ENCODE measurements around the gene TNNC1.

Gene TNNC1

GRCh38 chr3:52428151-52429005 lies 25.5 kb downstream of the TNNC1 start:
- peak; percentile 48 for DNase-seq

DNA sequence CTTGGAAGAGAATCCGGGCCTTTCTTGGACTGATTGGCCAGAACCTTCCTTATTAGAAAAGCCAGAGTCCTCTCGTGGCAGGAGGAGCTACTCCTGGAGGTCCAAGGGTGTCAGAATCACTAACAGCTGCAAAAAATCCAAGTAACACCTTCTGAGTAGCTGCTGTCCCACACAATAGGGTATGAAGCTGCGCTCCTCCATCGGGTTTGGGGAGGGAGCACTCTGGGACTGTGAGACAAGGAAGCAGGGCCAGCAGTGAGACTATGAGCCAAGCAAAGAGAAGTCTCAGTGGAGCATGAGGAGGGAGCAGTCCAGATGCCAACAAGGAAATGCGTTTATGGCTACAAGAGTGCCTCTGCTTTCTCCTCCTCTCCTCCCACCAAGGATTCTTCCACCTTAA lies 30.7 kb downstream of the TNNC1 start:
- no peak for DNase-seq

- DNase-seq: no peak
Measured at GRCh38 chr3:52422669-52423068, 31.2 kb downstream of the TNNC1 start.

- no peak for DNase-seq
Measured at GRCh38 chr3:52420388-52420787, 33.5 kb downstream of the TNNC1 start.

- no peak for DNase-seq
Measured at GRCh38 chr3:52415800-52416199, 38.0 kb downstream of the TNNC1 start.

- no peak for DNase-seq
Measured at GRCh38 chr3:52408466-52408865, 45.4 kb downstream of the TNNC1 start.

DNA sequence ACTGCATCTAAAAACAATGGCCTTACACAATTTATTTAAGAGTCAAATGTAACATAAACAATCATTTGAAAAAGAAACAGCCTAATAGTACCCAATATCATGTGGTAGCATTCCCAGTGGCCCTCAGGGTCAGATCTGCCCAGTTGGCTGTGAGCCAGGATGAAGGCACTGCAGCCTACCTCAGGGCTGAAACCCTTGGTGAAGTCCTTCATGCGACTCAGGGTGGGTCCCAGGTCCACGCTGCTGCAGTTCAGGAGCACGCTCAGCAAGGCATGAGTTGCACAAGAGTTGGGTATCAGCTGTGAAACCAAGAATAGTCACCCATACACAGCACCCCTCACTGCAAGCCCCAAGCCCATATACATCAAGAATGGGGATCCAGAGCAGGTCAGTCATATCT lies 46.1 kb downstream of the TNNC1 start:
- no peak for DNase-seq

DNA sequence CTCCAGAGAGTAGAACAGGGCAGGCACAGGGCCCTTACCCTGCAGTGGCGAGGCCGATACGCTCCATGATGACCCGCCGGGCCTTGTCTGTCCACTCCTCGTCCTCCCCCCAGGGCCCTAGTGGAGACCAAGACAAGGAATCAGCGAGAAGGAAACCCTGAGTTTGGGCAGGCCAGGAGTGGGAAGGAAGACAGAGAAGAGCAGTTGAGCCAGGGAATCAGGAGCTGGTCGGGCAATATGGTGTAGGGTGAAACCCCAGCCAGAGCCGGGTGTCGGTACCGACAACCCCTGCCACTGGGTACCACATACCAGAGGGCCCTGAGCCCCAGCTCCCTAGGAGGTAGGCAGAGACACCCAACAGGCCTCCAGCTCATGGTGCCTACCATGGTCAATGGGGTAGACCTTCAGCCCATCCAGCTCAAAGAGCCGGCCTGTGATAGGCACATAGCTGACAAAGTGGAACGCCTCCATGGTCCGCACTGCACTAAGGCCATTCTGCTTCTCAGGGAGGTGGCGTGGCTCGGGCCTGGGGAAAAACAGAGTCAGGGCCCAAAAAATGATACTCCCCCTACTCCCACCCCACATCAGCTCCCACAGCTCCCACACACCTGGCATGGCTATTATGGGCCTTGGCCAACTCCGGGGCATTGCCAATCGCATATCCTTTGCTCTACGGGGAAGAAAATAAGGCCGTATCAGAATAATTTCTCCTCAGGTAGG lies 46.9 kb downstream of the TNNC1 start:
- no peak for DNase-seq

GRCh38 chr3:52406231-52406661 lies 47.6 kb downstream of the TNNC1 start:
- DNase-seq: no peak

- DNase-seq: no peak
Measured at GRCh38 chr3:52405601-52406110, 48.2 kb downstream of the TNNC1 start.

GRCh38 chr3:52405066-52405465 lies 48.8 kb downstream of the TNNC1 start:
- no peak for DNase-seq

GRCh38 chr3:52404391-52404790 lies 49.5 kb downstream of the TNNC1 start:
- DNase-seq: no peak

GRCh38 chr3:52403955-52404354 lies 49.9 kb downstream of the TNNC1 start:
- DNase-seq: no peak

DNA sequence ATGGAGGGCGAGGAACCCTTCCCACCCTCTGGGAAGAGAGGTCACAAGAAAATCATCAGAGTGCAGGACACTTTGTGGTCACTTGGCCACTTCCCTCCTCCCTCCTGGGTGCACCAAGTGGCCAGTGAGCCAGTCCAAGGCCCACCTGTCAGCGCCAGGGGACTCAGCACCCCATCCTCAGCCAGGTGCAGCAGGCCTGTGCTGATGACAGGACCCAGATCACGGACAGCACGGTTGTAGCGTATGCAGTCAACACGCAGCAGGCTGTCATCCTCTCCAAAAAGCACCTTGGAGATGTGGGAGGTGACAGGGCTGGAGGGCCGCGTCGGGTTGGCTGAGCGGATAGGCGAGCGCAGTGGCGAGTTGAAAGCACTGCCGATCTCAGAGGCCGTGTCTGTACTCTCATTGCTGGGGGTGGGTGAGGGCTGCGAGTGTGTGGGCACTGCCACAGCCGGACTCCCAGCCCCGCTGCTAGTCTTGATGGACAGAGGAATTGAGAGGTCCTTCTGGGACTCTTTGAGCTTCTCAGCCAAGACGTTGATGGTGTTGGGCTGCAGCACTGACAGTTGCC lies 50.5 kb downstream of the TNNC1 start:
- no peak for DNase-seq

GRCh38 chr3:52402706-52403270 lies 51.1 kb downstream of the TNNC1 start:
- no peak for DNase-seq

DNA sequence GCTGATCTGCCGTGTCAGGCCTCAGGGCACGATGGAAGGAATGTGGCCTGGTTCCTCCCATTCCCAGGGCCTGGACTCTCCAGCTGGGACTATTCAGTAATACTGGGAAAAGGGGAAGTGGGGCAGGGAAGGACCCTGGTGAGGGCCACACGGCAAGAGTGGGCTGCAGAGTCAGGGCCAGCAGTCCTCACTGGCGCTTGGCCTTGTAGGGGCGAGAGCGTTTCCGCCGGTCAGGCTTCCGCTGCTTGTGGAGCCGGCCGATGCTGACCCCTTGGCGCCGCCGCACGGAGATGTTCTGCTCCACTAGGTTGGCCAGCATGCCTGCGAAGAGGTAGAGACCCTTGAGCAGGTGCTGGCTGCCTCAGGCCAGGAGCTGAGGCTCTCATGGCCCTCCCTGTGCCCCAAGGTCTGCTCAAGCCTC lies 51.7 kb downstream of the TNNC1 start:
- DNase-seq: no peak

GRCh38 chr3:52401551-52401950 lies 52.3 kb downstream of the TNNC1 start:
- no peak for DNase-seq
